Sigmoid colon (tissue), 7 donors: ENCODE results near the gene YBX3. TPM values are rescaled to one million over a fixed set of nuclear protein-coding genes. Genes with fewer than 3 reads are reported as not detected.

Source experiments
- DNase-seq: peaks from one replicate; pipeline ENCODE4 v3.0.0-alpha.2; 2019
- H3K27ac ChIP-seq, 4 donors: fragments of 200-600 bp; sonication (generic); one replicate each; pipeline ENCODE4 v1.5.1; 2016 to 2019; ENCODE audit warnings: mild to moderate bottlenecking in 1 of 4
- H3K27me3 ChIP-seq, 3 donors: fragments of 200-600 bp; sonication (generic); one replicate each; pipeline ENCODE4 v1.5.1; 2019; ENCODE audit warnings: mild to moderate bottlenecking in 1 of 3
- H3K36me3 ChIP-seq, 4 donors: fragments of 200-600 bp; sonication (generic); one replicate each; pipeline ENCODE4 v1.5.1; 2016 to 2019
- H3K4me1 ChIP-seq, 4 donors: fragments of 200-600 bp; sonication (generic); one replicate each; pipeline ENCODE4 v1.5.1; 2017 to 2019
- H3K4me3 ChIP-seq, 4 donors: fragments of 200-600 bp; sonication (generic); one replicate each; pipeline ENCODE4 v1.5.1; 2017 to 2019; ENCODE audit warnings: mild to moderate bottlenecking in 2 of 4, moderate library complexity in 1 of 4
- H3K9me3 ChIP-seq, 4 donors: fragments of 200-600 bp in 3 of 4; sonication (generic) in 3 of 4; one replicate each; pipeline versions ENCODE4 v1.5.1 to v1.6.1; 2013 to 2019
- CTCF ChIP-seq, 4 experiments: fragments of 450-650 bp in 3 of 4; fragments of 200-600 bp in 1 of 4; IDR thresholded peaks; one replicate each; pipeline ENCODE4 v1.5.1; 2016 to 2019; ENCODE audit warnings: antibody characterized with exemption in 4 of 4, mild to moderate bottlenecking in 3 of 4, moderate library complexity in 2 of 4
- EP300 ChIP-seq, 4 donors: sonication (generic); formaldehyde crosslinking; IDR thresholded peaks; one replicate each; pipeline ENCODE4 v1.6.1; 2017; ENCODE audit warnings: antibody characterized with exemption in 4 of 4
- POLR2A ChIP-seq, 2 donors: fragments of 450-650 bp; IDR thresholded peaks; one replicate each; pipeline ENCODE4 v1.6.1; 2016; ENCODE audit warnings: antibody characterized with exemption in 2 of 2, mild to moderate bottlenecking in 2 of 2, moderate library complexity in 2 of 2
- POLR2AphosphoS5 ChIP-seq, 4 donors: sonication (generic); formaldehyde crosslinking; IDR thresholded peaks; one replicate each; pipeline ENCODE4 v1.6.1; 2017; ENCODE audit warnings: antibody characterized with exemption in 4 of 4
- WGBS, 2 donors: extraction: QIAGEN DNeasy Blood & Tissue Kit; methylation state at CpG; one replicate each; pipeline ENCODE4 v1.1.7; 2013; 5-methylcytosine and 5-hydroxymethylcytosine counted together
- intact Hi-C: fragments of 100-400 bp; cut with DNase I; formaldehyde crosslinking; loops from one replicate; pipeline ENCODE4 v1.15.1; 2023
- polyA plus RNA-seq, 3 donors: library from polyadenylated mRNA; stranded (reverse); fragments of 200-250 nt; gene quantifications; one replicate each; pipeline ENCODE4 v1.2.3, GENCODE V29; 2013
- total RNA-seq, 4 donors: library from RNA; depleted of rRNA; stranded (reverse); fragments of >200 nt; gene quantifications; one replicate each; pipeline ENCODE4 v1.1.0, GENCODE V29; 2016
- donor health status: healthy with polysubstance abuse.
- donor health status: Bipolar disorder and iron deficiency.
- donor health status: healthy.

The YBX3 gene
- total and polyA plus RNA-seq, 7 donors, result 81.8 to 596 (median 281) TPM

GRCh38 chr12:10732549-10732948 is 9.4 kb upstream of the YBX3 start:
- WGBS, 2 donors, result 82 to 85% methylated on average over 4 of the region's 4 CpGs
- Histone ChIP-seq H3K27ac (no peak overlapping the region), H3K4me3 (no peak overlapping the region), H3K4me1 (no peaks in the 10 kb centered on the region), H3K27me3 (peaks cover 0 to 7% (median 0%) of the 10 kb centered on the region in 3 donors), H3K9me3 (no peaks in the 10 kb centered on the region), H3K36me3 (no peaks in the 10 kb centered on the region)
- intact Hi-C loops, result no loop called here
- TF ChIP-seq POLR2AphosphoS5 (IDR thresholded peaks at IDR 0.05) (no peak), EP300 (IDR thresholded peaks at IDR 0.05) (no peak), CTCF (IDR thresholded peaks at IDR 0.05) (no peak), POLR2A (IDR thresholded peaks at IDR 0.05) (no peak)
- no peak for DNase-seq

- intact Hi-C loops, result no loop called here
- no peak for TF ChIP-seq CTCF (IDR thresholded peaks at IDR 0.05)
- no peak for TF ChIP-seq EP300 (IDR thresholded peaks at IDR 0.05)
- no peak for TF ChIP-seq POLR2A (IDR thresholded peaks at IDR 0.05)
- no peak for TF ChIP-seq POLR2AphosphoS5 (IDR thresholded peaks at IDR 0.05)
- WGBS, 2 donors, result 87 to 94% methylated on average over 2 of the region's 2 CpGs
Measured at GRCh38 chr12:10732066-10732465, 8.9 kb upstream of the YBX3 start.

GRCh38 chr12:10730559-10730958 is 7.4 kb upstream of the YBX3 start:
- no peaks in the 10 kb centered on the region for H3K9me3 ChIP-seq
- intact Hi-C loops, result no loop called here

More at GRCh38 chr12:10732066-10732465, 8.9 kb upstream of the YBX3 start:
- no peaks in the 10 kb centered on the region for H3K36me3 ChIP-seq
- no peaks in the 10 kb centered on the region for H3K9me3 ChIP-seq
- H3K27ac ChIP-seq, result no peak overlapping the region
- no peak for DNase-seq
- H3K27me3 ChIP-seq, result peaks cover 0 to 7% (median 0%) of the 10 kb centered on the region in 3 donors
- H3K4me3 ChIP-seq, result no peak overlapping the region
- H3K4me1 ChIP-seq, result no peaks in the 10 kb centered on the region

GRCh38 chr12:10728091-10728490 is 5.0 kb upstream of the YBX3 start:
- Histone ChIP-seq H3K27me3 (peaks cover 0 to 2% (median 0%) of the 10 kb centered on the region in 3 donors), H3K9me3 (no peaks in the 10 kb centered on the region), H3K27ac (no peak overlapping the region), H3K36me3 (no peaks in the 10 kb centered on the region), H3K4me3 (no peak overlapping the region), H3K4me1 (peaks cover 0 to 11% (median 7%) of the 10 kb centered on the region in 4 donors)
- 75 to 85% methylated on average over 3 of the region's 3 CpGs for WGBS, 2 donors
- no peak for DNase-seq
- TF ChIP-seq CTCF (IDR thresholded peaks at IDR 0.05) (no peak), POLR2A (IDR thresholded peaks at IDR 0.05) (no peak), POLR2AphosphoS5 (IDR thresholded peaks at IDR 0.05) (no peak), EP300 (IDR thresholded peaks at IDR 0.05) (no peak)
- intact Hi-C loops, result loop anchor here (10.0 kb wide), 1 partner anchor 363 kb away; no protein-coding TSS in a partner anchor

More at GRCh38 chr12:10730559-10730958, 7.4 kb upstream of the YBX3 start:
- DNase-seq, result no peak
- no peak overlapping the region for H3K27ac ChIP-seq
- TF ChIP-seq CTCF (IDR thresholded peaks at IDR 0.05) (no peak), EP300 (IDR thresholded peaks at IDR 0.05) (no peak), POLR2AphosphoS5 (IDR thresholded peaks at IDR 0.05) (no peak), POLR2A (IDR thresholded peaks at IDR 0.05) (no peak)
- no peak overlapping the region for H3K4me3 ChIP-seq
- no peaks in the 10 kb centered on the region for H3K4me1 ChIP-seq
- no peaks in the 10 kb centered on the region for H3K36me3 ChIP-seq
- peaks cover 0 to 7% (median 0%) of the 10 kb centered on the region in 3 donors for H3K27me3 ChIP-seq

- WGBS, 2 donors, result 97 to 100% methylated on average over 1 of the region's 1 CpG
- no peak overlapping the region for H3K27ac ChIP-seq
- H3K9me3 ChIP-seq, result no peaks in the 10 kb centered on the region
- intact Hi-C loops, result loop anchor here (10.0 kb wide), 1 partner anchor 362 kb away; no protein-coding TSS in a partner anchor
- H3K4me3 ChIP-seq, result no peak overlapping the region
- TF ChIP-seq EP300 (IDR thresholded peaks at IDR 0.05), result no peak
- TF ChIP-seq CTCF (IDR thresholded peaks at IDR 0.05), result no peak
- TF ChIP-seq POLR2AphosphoS5 (IDR thresholded peaks at IDR 0.05), result no peak
- no peak for TF ChIP-seq POLR2A (IDR thresholded peaks at IDR 0.05)
- H3K36me3 ChIP-seq, result no peaks in the 10 kb centered on the region
- DNase-seq, result no peak
- H3K4me1 ChIP-seq, result peaks cover 0 to 11% (median 7%) of the 10 kb centered on the region in 4 donors
- H3K27me3 ChIP-seq, result no peaks in the 10 kb centered on the region
Measured at GRCh38 chr12:10726945-10727344, 3.8 kb upstream of the YBX3 start.
